Endodermal cell (in vitro differentiated cells): ENCODE results near the gene SUPT16H. TPM values are rescaled to one million over a fixed set of nuclear protein-coding genes. Genes with fewer than 3 reads are reported as not detected.

Experiments used
- DNase-seq: peaks from one replicate; pipeline ENCODE4 v3.0.0-alpha.2; 2017
- H3K27ac ChIP-seq: 2 replicates; pipeline ENCODE4 v1.5.1; 2013; ENCODE audit warnings: mild to moderate bottlenecking, low read depth, low read length, moderate library complexity
- H3K27me3 ChIP-seq: 2 replicates; pipeline ENCODE4 v1.6.1; 2013; ENCODE audit warnings: mild to moderate bottlenecking, low read length, moderate library complexity; ENCODE audit not compliant: insufficient read depth, control insufficient read depth, poor library complexity, severe bottlenecking
- H3K36me3 ChIP-seq: 2 replicates; pipeline ENCODE4 v1.7.0; 2013; ENCODE audit warnings: mild to moderate bottlenecking, low read length, moderate library complexity; ENCODE audit not compliant: control insufficient read depth, insufficient read depth
- H3K4me1 ChIP-seq: one replicate; pipeline ENCODE4 v1.7.0; 2013; ENCODE audit warnings: low read length; ENCODE audit not compliant: control insufficient read depth, insufficient read depth
- H3K4me3 ChIP-seq: 2 replicates; pipeline ENCODE4 v1.5.1; 2013; ENCODE audit warnings: mild to moderate bottlenecking, low read length, moderate library complexity
- H3K9ac ChIP-seq: 2 replicates; pipeline ENCODE4 v1.6.1; 2013; ENCODE audit warnings: mild to moderate bottlenecking, low read length, moderate library complexity; ENCODE audit not compliant: poor library complexity, severe bottlenecking; ENCODE audit errors: extremely low read depth
- H3K9me3 ChIP-seq: 2 replicates; pipeline ENCODE4 v1.6.1; 2013; ENCODE audit warnings: mild to moderate bottlenecking, low read length, moderate library complexity; ENCODE audit not compliant: control insufficient read depth
- H3K27ac Mint-ChIP-seq: 2 replicates; pipeline ENCODE4 v1.8.0; 2020; ENCODE audit warnings: mixed read lengths
- H3K27me3 Mint-ChIP-seq: 2 replicates; pipeline ENCODE4 v1.8.0; 2021; ENCODE audit warnings: mild to moderate bottlenecking, mixed read lengths; ENCODE audit not compliant: insufficient read depth
- H3K36me3 Mint-ChIP-seq: 2 replicates; pipeline ENCODE4 v1.8.0; 2020; ENCODE audit warnings: low read depth, mixed read lengths
- H3K4me1 Mint-ChIP-seq: 2 replicates; pipeline ENCODE4 v1.8.0; 2020; ENCODE audit warnings: mixed read lengths
- H3K4me3 Mint-ChIP-seq: 2 replicates; pipeline ENCODE4 v1.8.0; 2020; ENCODE audit warnings: mild to moderate bottlenecking, moderate library complexity, mixed read lengths
- H3K9me3 Mint-ChIP-seq: 2 replicates; pipeline ENCODE4 v1.8.0; 2020; ENCODE audit warnings: mild to moderate bottlenecking, mixed read lengths
- CTCF ChIP-seq: fragments of 200-600 bp; sonication (generic); conservative IDR thresholded peaks from 2 replicates; pipeline ENCODE4 v1.5.0; 2021; ENCODE audit warnings: antibody characterized with exemption, mild to moderate bottlenecking
- WGBS, 2 experiments: methylation state at CpG; one replicate each; pipeline versions ENCODE4 v1.1.5 to v1.1.7; 2013; ENCODE audit warnings: missing lambda C conversion rate in 2 of 2, mixed read lengths in 1 of 2; ENCODE audit not compliant: insufficient coverage in 1 of 2, insufficient read length in 1 of 2; 5-methylcytosine and 5-hydroxymethylcytosine counted together
- total RNA-seq, 2 donors: library from RNA; stranded (reverse); fragmentation: NEBNext Ultra II Directional in 1 of 2; extraction: Animal tissue kit (Norgen Biotek cat#: 25700) in 1 of 2; gene quantifications; 2 replicates in 1 of 2; 3 replicates in 1 of 2; pipeline ENCODE4 v1.2.1, GENCODE V29; 2021

Gene SUPT16H
- total RNA-seq, 2 donors from 2014 or later = 147 to 181 TPM

- no peak overlapping the region for H3K4me3 Mint-ChIP-seq
- H3K36me3 ChIP-seq = peaks cover 96% of the 10 kb centered on the region
- H3K4me1 ChIP-seq = peaks cover 5% of the 10 kb centered on the region
- no peak for TF ChIP-seq CTCF
- no peaks in the 10 kb centered on the region for H3K9me3 Mint-ChIP-seq
- no peak overlapping the region for H3K27ac Mint-ChIP-seq
- H3K4me3 ChIP-seq = no peak overlapping the region
- no peak overlapping the region for H3K27ac ChIP-seq
- no peaks in the 10 kb centered on the region for H3K27me3 Mint-ChIP-seq
- WGBS, 2 experiments = 100% methylated on average over 2 to 3 of the region's 3 CpGs
- no peak overlapping the region for H3K9ac ChIP-seq
- H3K4me1 Mint-ChIP-seq = peaks cover 4% of the 10 kb centered on the region
- DNase-seq = no peak
- no peaks in the 10 kb centered on the region for H3K9me3 ChIP-seq
- H3K36me3 Mint-ChIP-seq = peaks cover 84% of the 10 kb centered on the region
- H3K27me3 ChIP-seq = no peaks in the 10 kb centered on the region
Measured at GRCh38 chr14:21405097-21405496, 21.3 kb upstream of the SUPT16H start.

GRCh38 chr14:21399311-21399870 lies 15.6 kb upstream of the SUPT16H start:
- no peaks in the 10 kb centered on the region for H3K27me3 Mint-ChIP-seq
- peaks cover 90% of the 10 kb centered on the region for H3K36me3 ChIP-seq

GRCh38 chr14:21398901-21399300 lies 15.1 kb upstream of the SUPT16H start:
- H3K27me3 ChIP-seq = no peaks in the 10 kb centered on the region
- no peaks in the 10 kb centered on the region for H3K9me3 ChIP-seq
- no peak for TF ChIP-seq CTCF
- H3K27ac ChIP-seq = no peak overlapping the region
- no peak for DNase-seq
- H3K27me3 Mint-ChIP-seq = no peaks in the 10 kb centered on the region
- peaks cover 92% of the 10 kb centered on the region for H3K36me3 ChIP-seq
- 92% methylated on average over 3 to 4 of the region's 4 CpGs for WGBS, 2 experiments
- H3K9me3 Mint-ChIP-seq = no peaks in the 10 kb centered on the region
- peaks cover 4% of the 10 kb centered on the region for H3K4me1 Mint-ChIP-seq
- no peak overlapping the region for H3K27ac Mint-ChIP-seq
- H3K4me3 Mint-ChIP-seq = no peak overlapping the region
- peaks cover 82% of the 10 kb centered on the region for H3K36me3 Mint-ChIP-seq
- peaks cover 5% of the 10 kb centered on the region for H3K4me1 ChIP-seq
- H3K4me3 ChIP-seq = no peak overlapping the region
- H3K9ac ChIP-seq = no peak overlapping the region

More at GRCh38 chr14:21399311-21399870, 15.6 kb upstream of the SUPT16H start:
- Mint-ChIP-seq H3K27ac (no peak overlapping the region), H3K9me3 (no peaks in the 10 kb centered on the region), H3K4me1 (peaks cover 4% of the 10 kb centered on the region), H3K36me3 (peaks cover 79% of the 10 kb centered on the region), H3K4me3 (no peak overlapping the region)
- no peak for TF ChIP-seq CTCF
- H3K9me3 ChIP-seq = no peaks in the 10 kb centered on the region
- WGBS, 2 experiments = 89 to 92% methylated on average over 4 to 5 of the region's 5 CpGs
- H3K4me1 ChIP-seq = peaks cover 5% of the 10 kb centered on the region
- H3K27me3 ChIP-seq = no peaks in the 10 kb centered on the region
- H3K27ac ChIP-seq = no peak overlapping the region
- H3K4me3 ChIP-seq = no peak overlapping the region
- H3K9ac ChIP-seq = no peak overlapping the region
- no peak for DNase-seq
